NCI-H524 (cell line): ENCODE measurements around the gene ZNF738.
"Not testable (repeated sequence)": the region's sequence is repeated elsewhere in the genome, so short reads cannot be mapped to it uniquely, and the experiment has no call there.

Source experiments
- DNase-seq, 2 experiments: peaks; one replicate each; lab custom pipeline; 2025; lab: John Stamatoyannopoulos, UW

Gene ZNF738

DNA sequence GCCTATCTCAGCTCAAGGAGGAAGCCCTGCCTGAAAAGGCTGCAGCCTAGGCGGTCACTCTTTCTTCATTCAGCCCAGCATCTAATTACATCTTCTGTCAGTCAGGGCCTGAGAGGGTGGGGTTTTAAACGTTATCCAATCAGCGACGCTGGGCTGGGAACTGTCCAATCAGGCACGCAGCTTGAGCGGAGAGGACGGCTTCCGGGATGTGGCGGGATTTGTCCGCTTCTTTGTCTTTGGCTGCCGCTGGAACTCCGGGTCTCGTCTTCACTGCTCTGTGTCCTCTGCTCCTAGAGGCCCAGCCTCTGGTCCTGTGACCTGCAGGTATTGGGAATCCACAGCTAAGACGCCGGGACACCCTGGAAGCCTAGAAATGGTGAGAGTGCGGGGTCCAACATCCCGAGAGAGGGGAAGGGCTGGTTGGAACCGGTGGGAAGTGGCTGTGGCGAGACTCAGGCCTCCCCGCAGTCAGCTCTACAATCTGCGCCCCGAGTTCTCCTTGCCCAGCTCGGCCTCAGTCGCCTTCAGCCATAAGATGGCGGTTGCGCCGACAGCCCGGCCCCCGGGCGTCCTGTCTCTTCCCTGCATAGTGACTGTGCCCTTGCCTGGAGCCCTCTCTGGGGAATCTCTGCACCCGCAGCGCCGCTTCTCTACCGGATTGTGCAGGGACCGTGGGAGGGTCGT is at the start of gene ZNF738:
TSS of gene ZNF738 (plus strand) at position 233 of the 684 bp plus-strand sequence. CDS start at position 374, 141 bp downstream.
- DNase-seq, result peak; percentile 97 to 98

DNA sequence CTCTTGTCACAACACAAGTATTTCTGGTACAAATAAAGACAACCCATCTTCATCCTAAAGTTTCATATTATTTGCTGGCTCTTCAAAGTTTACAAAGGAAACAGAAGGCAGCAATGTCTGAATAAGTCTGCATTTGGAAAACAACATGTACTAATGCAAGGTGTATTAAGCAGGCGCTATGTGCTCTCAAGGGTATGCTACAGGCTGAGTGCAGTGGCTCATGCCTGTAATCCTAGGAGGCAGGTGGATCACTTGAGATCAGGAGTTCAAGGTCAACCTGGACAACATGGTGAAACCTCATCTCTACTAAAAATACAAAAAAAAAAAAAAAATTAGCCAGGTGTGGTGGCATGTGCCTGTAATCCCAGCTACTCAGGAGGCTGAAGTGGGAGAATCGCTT is 46.0 kb upstream of the ZNF738 start:
- DNase-seq, result not testable (repeated sequence)

DNA sequence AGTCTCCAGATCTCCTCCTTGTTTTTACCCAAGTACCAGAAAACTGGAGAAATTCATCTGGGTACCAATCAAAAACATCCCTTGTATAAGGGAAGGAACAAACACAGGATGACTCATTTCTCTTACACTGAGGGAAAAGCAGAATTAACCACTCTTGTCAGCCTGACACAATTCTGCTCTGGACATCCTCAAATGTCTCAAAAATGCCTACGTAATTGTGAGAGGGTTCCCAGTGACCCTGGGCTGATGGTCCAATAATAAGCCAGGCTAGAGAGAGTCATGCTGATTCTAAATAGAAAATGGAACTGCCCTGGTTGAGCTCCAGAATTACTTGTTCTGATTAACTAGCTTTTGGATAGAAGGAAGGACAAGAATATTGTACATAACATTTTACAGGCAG is 44.1 kb upstream of the ZNF738 start:
- no peak for DNase-seq

DNA sequence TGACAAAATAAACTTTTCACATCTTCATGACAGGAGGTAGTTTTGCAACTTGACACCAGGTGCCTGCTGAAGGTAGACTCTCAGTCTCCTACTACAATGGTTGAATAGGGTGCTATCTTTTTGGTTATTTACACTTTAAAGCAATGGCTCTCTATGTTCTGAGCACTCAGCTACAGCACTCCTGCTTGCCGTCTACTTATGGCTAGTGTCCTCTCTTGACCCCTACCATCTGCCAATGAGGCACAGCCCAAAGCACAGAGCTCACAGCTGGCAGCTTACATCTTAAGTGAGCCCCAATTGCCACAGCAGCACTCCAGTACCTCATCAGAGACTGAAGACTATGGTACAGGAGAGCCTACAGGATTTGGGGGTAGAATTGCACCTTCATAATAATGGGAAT is 41.0 kb upstream of the ZNF738 start:
- peak; percentile 1 to 31 for DNase-seq

DNA sequence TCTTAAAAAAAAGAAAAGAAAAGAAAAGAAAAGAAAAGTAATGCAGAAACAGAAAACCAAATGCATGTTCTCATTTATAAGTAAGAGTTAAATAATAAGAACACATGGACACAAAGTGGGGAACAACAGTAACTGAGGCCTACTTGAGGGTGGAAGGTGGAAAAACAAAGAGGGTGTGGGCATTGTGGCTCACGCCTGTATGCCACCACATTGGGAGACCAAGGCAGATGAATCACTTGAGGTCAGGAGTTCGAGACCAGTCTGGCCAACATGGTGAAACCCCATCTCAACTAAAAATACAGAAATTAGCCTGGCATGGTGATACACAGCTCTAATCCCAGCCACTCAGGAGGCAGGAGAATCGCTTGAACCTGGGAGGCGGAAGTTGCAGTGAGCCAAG is 37.7 kb upstream of the ZNF738 start:
- no peak for DNase-seq

DNA sequence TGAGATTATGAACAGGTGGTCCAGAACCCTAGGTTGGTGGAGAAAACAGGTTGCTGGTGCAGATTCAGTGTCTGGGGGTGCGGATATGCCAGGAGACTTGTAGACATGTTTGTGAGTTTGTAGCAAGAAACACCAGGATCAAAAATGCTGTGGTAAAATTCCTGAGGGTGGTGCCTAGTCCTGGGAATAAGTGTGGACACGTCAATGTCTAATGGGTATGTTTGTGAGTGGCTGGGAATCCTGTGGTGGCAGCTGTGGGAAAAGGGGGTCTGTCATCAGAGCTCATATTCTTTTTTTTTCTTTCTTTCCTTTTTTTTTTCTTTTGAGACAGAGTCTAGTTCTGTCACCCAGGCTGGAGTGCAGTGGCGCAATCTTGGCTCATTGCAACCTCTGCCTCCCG is 36.8 kb upstream of the ZNF738 start:
- no peak for DNase-seq

DNA sequence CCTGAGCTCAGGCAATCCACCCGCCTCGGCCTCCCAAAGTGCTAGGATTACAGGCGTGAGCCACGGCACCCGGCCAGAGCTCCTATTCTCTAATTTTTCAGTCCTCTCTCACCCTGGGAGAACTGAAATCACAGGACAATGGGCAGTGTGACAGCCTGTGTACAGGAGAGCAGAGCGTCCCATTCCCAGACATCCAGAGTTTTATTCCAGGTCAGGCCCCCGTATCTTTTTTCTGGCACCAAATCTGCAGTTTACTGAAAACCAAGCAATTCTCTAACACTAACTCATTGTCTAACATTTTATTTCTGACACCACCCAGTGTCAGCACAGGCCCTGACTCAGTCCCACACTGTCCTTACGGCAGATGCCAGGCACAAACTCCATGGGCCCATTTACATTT is 36.3 kb upstream of the ZNF738 start:
- no peak for DNase-seq

DNA sequence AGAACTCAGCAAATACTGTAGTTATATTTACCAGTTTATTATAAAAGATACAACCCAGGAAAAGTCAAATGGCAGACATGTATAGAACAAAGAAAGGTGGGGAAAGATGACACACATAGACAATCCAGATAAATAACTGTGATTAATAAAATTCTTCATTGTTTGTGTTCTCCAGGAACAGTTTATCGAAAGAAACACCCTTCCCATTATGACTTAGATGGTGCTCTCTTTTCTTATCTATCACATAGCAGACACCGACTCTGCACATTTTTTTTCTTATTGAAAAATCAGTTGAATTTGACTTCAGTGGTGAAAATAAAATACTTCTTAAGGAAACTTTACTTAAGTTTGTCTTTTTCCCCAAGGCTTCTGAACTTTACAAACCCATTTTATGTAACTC is 35.8 kb upstream of the ZNF738 start:
- no peak for DNase-seq

DNA sequence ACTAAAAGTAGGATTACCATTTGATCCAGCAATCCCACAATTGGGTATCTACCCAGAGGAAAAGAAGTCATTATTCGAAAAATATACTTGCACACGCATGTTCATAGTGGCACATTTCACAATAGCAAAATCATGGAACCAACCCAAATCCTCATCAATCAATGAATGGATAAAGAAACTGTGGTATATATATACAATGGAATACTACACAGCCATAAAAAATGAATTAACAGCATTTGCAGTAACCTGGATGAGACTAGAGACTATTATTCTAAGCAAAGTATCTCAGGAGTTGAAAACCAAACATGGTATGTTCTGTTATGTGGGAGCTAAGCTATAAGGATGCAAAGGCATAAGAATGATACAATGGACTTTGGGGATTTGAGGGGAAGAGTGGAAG is 32.6 kb upstream of the ZNF738 start:
- no peak for DNase-seq

DNA sequence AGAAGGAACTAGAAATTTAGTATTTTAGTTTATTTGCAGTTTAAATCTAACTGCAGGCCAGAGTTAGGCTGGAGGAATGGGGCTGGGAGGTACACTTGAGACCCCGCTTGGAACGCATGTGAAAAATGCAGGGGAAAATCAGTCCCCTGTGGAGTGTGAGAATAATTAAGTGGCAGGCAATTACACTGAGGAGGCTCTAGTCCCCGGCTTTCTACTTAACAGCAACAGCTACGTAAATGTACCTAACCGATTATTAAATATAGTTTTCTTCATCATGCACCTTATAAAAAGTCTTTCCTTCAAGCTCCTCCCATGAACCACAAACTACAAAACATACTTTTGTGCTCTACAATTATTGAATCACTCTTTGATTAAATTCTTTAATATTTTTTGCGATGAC is 30.4 kb upstream of the ZNF738 start:
- DNase-seq, result peak; percentile 20 to 46

DNA sequence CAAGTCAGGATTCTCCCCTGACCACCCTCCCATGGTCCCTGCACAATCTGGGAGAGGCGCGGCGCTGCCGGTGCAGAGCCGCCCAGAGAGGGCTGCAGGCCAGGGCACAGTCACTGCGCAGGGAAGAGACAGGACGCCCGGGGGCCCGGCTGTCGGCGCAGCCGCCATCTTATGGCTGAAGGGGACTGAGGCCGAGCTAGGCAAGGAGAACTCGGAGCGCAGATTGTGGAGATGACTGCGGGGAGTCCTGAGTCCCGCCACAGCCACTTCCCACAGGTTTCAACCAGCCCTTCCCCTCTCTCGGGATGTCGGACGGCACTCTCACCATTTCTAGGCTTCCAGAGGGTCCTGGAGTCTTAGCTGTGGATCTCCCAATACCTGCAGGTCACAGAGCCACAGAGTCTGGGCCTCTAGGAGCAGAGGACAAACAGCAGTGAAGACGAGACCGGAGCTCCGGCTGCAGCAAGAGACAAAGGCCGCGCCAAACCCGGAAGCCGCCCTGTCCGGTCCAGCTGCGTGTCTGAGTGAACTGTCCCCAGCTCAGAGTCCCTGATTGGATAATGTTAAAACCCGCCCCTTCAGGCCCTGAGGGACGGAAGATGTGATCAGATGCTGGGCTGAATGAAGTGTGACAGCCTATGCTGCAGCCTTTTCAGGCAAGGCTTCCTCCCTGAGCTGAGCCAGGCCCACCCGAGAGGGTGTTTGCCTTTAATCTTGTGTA is 29.8 kb upstream of the ZNF738 start, which contains the start of gene ZNF708:
TSS of gene ZNF708 (minus strand) at position 526 of the 721 bp plus-strand sequence. CDS start at position 328, 198 bp downstream.
- DNase-seq, result peak; percentile 91 to 96

DNA sequence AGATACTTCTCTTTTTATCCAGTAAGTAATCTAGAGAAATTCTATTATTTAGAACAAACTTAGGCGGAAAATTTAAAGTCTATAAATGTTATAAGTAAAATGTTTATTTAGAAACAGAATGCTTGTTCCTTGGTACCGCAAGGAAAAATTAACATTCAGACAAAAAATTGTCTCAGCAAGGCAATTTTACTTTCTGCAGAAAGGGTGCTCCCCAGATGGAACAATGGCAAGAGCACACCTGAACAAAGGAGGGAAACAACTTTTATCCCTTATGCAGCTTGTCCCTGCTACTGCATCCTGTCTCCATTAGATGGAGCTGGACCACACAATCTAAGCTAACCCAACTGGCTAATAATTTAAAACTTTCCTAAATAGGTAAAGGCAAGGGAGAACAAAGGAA is 23.1 kb upstream of the ZNF738 start:
- DNase-seq, result peak in 1 of 2 experiments; percentile 17

DNA sequence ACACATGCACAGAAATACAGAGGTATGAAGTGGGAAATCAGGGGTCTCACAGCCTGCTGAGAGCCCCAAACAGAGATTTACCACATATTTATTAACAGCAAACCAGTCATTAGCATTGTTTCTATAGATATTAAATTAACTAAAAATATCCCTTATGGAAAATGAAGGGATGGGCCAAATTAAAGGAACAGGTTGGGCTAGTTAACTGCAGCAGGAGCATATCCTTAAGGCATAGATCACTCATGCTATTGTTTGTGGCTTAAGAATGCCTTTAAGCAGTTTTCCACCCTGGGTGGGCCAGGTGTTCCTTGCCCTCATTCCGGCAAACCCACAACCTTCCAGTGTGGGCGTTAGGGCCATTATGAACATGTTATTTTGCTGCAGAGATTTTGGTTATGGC is 14.0 kb upstream of the ZNF738 start:
- DNase-seq, result not testable (repeated sequence)

DNA sequence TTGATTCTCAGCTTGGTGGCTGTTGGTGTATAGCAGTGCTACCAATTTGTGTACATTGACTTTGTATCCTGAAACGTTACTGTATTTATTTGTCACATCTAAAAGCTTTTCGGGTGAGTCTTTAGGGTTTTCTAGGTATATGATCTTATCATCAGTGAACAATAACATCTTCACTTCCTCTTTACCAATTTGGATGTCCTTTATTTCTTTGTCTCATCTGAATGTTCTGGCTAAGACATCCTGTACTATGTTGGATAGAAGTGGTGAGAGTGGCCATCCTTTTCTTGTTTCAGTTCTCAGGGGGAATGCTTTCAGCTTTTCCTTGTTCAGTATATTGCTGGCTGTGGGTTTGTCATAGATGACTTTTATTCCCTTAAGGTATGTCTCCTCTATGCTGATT is 6.0 kb upstream of the ZNF738 start:
- no peak for DNase-seq

DNA sequence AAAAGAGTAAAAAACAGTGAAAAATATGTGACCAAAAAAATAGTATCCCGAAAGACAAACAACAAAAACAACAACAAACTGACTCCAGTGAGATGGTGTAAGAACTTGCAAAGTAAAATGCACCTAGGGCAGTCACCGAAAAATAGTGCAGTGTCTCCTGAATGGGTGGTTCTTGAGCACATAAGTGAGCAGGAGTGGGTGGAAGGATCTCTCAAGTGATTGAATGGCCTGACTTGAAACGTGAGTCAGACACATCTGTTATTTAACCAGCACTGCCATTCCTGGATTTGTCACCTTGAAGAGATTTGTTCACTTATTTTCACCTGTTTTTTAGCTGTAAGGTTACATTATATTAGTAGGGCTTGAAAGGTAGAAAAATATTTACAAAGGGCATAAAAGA is 3.5 kb downstream of the ZNF738 start:
- no peak for DNase-seq

DNA sequence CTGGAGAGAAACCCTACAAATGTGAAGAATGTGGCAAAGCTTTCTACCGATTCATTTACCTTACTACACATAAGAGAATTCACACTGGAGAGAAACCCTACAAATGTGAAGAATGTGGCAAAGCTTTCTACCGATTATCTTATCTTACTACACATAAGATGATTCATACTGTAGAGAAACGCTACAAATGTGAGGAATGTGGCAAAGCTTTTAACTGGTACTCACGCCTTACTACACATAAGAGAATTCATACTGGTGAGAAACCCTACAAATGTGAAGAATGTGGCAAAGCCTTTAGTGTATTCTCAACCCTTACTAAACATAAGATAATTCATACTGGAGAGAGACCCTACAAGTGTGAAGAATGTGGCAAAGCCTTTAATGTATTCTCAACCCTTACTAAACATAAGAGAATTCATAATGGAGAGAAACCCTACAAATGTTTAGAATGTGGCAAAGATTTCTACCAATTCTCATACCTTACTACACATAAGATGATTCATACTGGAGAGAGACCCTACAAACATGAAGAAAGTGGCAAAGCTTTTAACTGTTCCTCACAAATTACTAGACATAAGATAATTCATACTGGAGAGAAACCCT is 25.3 kb downstream of the ZNF738 start:
- no peak for DNase-seq

DNA sequence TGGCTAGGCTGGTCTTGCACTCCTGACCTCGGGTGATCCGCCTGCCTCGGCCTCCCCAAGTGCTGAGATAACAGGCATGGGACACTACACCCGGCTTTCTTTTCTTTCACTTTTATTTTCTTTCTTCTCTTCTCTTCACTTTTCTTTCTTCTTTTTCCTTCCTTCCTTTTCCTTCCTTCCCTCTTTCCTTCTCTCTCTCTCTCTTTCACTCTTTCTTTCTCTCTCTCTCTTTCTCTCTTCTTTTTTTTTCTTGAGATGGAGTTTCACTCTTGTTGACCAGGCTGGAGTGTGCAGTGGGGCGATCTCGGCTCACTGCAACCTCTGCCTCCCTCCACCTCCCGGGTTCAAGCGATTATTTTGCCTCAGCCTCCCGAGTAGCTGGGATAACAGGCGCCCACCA is 37.3 kb downstream of the ZNF738 start:
- DNase-seq, result no peak

DNA sequence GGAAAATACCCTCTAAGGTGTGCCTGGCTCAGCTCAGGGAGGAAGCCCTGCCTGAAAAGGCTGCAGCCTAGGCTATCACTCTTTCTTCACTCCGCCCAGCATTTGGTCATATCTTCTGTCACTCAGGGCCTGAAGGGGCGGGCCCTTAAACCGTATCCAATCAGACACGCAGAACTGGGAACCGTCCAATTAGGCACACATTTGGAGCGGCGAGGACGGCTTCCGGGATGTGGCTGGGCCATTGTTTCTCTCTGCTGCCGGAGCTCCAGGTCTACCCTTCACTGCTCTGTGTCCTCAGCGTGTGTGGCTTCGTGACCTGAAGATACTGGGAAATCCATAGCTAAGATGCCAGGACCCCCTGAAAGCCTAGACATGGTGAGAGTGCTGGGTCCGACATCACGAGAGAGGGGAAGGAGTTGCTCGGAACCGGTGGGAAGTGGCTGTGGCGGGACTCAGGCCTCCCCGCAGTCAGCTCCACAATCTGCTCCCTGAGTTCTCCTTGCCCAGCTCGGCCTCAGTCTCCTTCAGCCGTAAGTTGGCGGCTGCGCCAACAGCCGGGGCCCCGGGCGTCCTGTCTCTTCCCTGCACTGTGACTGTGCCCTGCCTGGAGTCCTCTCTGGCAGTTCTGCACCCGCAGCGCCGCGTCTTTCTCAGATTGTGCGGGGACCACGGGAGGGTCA is 38.2 kb downstream of the ZNF738 start, which contains the start of gene ZNF493:
TSS of gene ZNF493 (plus strand) at position 241 of the 680 bp plus-strand sequence. CDS start at position 346, 105 bp downstream.
- peak; percentile 88 to 92 for DNase-seq

DNA sequence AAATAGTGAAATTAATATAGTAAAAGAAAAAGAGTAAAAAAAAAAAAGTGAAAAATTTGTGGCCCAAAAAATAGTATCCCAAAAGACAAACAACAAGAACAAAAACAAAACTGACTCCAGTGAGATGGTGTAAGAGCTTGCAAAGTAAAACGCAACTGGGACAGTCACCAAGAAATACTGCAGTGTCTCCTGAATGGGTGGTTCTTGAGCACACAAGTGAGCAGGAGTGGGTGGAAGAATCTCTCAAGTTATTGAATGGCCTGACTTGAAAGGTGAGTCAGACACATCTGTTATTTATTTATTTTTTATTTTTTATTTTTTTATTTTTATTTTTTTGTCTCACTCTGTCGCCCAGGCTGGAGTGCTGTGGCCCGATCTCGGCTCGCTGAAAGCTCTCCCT is 40.1 kb downstream of the ZNF738 start:
- DNase-seq, result no peak

DNA sequence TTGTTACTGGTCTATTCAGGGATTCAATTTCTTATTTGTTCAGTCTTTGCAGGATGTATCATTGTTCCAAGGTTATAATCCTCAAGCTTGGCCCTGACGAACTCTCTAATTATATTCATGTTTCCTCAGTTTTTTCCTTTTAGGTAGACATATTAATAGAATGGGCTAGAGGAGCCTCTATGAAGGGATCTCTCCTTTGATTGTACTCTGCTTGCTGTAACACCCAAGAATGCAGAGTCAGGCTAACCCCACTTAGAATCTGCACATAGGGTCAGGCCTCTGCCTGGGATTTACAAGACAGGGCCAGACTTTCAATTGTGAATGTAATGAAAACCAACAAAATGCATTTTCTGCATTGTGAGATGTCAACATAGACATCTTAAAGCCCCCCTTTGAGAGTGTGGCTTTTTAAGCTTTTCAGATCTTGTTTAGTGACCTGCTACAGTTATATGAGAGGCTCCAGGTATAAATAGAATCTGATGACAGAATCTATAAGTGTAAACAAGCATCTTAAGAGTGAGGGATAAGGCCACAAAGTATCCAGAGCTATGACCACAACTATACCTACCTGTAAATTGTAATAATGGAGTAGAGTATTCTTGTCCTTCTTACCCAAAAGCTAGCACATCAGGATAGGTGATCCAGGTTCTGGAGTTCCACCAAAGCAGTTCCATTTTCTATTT is 43.6 kb downstream of the ZNF738 start:
- no peak for DNase-seq

DNA sequence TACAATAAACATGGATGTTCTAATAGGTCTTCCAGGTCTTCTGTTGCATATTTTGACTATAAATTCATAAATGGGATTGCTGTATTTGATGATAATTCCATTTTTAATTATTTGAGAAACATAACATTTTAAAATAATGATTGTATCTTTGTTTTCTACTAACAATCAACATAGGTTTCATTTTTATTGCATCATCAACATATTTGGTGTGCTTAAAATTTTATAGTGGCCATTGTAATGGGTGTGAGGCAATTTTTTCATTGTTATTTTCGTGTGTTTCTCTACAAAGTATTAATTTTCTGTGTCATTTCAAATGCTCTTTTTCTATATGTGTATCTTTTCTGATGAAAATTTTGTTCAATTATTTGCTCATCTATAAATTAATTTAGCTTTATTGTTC is 51.4 kb downstream of the ZNF738 start:
- DNase-seq, result no peak

DNA sequence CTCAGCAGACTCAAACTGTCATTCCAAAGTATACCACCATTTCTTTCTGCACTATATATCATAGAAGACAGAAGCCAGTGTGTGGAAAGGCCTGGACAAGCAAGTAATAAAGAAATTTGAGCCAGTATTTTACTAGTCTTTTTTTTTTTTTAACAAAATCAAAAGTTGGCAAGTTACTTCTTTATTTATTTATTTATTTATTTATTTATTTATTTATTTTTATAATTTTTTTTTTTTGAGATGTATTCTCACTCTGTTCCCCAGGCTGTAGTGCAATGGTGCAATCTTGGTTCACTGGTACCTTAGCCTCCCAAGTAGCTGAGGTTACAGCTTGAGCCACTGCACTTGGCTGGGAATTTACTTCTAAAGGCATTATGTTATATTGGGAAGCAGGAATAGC is 63.4 kb downstream of the ZNF738 start:
- no peak for DNase-seq
